ENCODE results near the gene P2RY6.

The P2RY6 gene

GRCh38 chr11:73297231-73297590, 25.1 kb downstream of the P2RY6 start:
- Histone ChIP-seq H3K9ac (no peak overlapping the region), H3K4me3 (ENCODE audit: low read depth, low read length) (no peak overlapping the region), H3K9me3 (ENCODE audit: control insufficient read depth, low read length) (no peaks in the 10 kb centered on the region), H3K4me1 (no peaks in the 10 kb centered on the region), H2AFZ (no peak overlapping the region), H3K27ac (no peak overlapping the region), H3K4me2 (ENCODE audit: low read length) (no peak overlapping the region), H3K79me2 (no peaks in the 10 kb centered on the region), H3K36me3 (ENCODE audit: control insufficient read depth, insufficient read depth, low read length) (no peaks in the 10 kb centered on the region), H3K27me3 (ENCODE audit: control insufficient read depth, insufficient read depth, low read length) (no peaks in the 10 kb centered on the region)
- no peak for TF ChIP-seq CTCF (IDR thresholded peaks at IDR 0.05)

- no peak overlapping the region for H3K27ac ChIP-seq
- no peak for TF ChIP-seq CTCF (IDR thresholded peaks at IDR 0.05)
- no peak overlapping the region for H3K4me3 ChIP-seq (ENCODE audit: low read depth, low read length)
These were observed 25.6 kb downstream of the P2RY6 start for GRCh38 chr11:73297702-73298101.

GRCh38 chr11:73298233-73298632, 26.1 kb downstream of the P2RY6 start:
- H3K4me1 ChIP-seq: no peaks in the 10 kb centered on the region
- no peak overlapping the region for H3K4me2 ChIP-seq (ENCODE audit: low read length)
- no peaks in the 10 kb centered on the region for H3K36me3 ChIP-seq (ENCODE audit: control insufficient read depth, insufficient read depth, low read length)
- H3K9ac ChIP-seq: no peak overlapping the region
- H3K27ac ChIP-seq: no peak overlapping the region
- H3K4me3 ChIP-seq (ENCODE audit: low read depth, low read length): no peak overlapping the region
- H3K27me3 ChIP-seq (ENCODE audit: control insufficient read depth, insufficient read depth, low read length): no peaks in the 10 kb centered on the region
- no peak overlapping the region for H2AFZ ChIP-seq
- no peak for TF ChIP-seq CTCF (IDR thresholded peaks at IDR 0.05)
- no peaks in the 10 kb centered on the region for H3K9me3 ChIP-seq (ENCODE audit: control insufficient read depth, low read length)
- no peaks in the 10 kb centered on the region for H3K79me2 ChIP-seq

More at GRCh38 chr11:73297702-73298101, 25.6 kb downstream of the P2RY6 start:
- Histone ChIP-seq H2AFZ (no peak overlapping the region), H3K9me3 (ENCODE audit: control insufficient read depth, low read length) (no peaks in the 10 kb centered on the region), H3K4me1 (no peaks in the 10 kb centered on the region), H3K27me3 (ENCODE audit: control insufficient read depth, insufficient read depth, low read length) (no peaks in the 10 kb centered on the region), H3K4me2 (ENCODE audit: low read length) (no peak overlapping the region), H3K79me2 (no peaks in the 10 kb centered on the region), H3K9ac (no peak overlapping the region), H3K36me3 (ENCODE audit: control insufficient read depth, insufficient read depth, low read length) (no peaks in the 10 kb centered on the region)

GRCh38 chr11:73299751-73300150, 27.6 kb downstream of the P2RY6 start:
- Histone ChIP-seq H3K4me3 (ENCODE audit: low read depth, low read length) (no peak overlapping the region), H3K27ac (no peak overlapping the region), H3K36me3 (ENCODE audit: control insufficient read depth, insufficient read depth, low read length) (no peaks in the 10 kb centered on the region), H3K4me2 (ENCODE audit: low read length) (no peak overlapping the region), H3K27me3 (ENCODE audit: control insufficient read depth, insufficient read depth, low read length) (no peaks in the 10 kb centered on the region), H3K79me2 (no peaks in the 10 kb centered on the region), H3K9me3 (ENCODE audit: control insufficient read depth, low read length) (no peaks in the 10 kb centered on the region), H2AFZ (no peak overlapping the region), H3K4me1 (no peaks in the 10 kb centered on the region), H3K9ac (no peak overlapping the region)
- no peak for TF ChIP-seq CTCF (IDR thresholded peaks at IDR 0.05)

GRCh38 chr11:73306069-73306841, 34.1 kb downstream of the P2RY6 start:
- TF ChIP-seq CTCF (IDR thresholded peaks at IDR 0.05): no peak
- H3K4me2 ChIP-seq (ENCODE audit: low read length): no peak overlapping the region
- no peaks in the 10 kb centered on the region for H3K36me3 ChIP-seq (ENCODE audit: control insufficient read depth, insufficient read depth, low read length)
- H3K4me3 ChIP-seq (ENCODE audit: low read depth, low read length): no peak overlapping the region
- H3K27me3 ChIP-seq (ENCODE audit: control insufficient read depth, insufficient read depth, low read length): no peaks in the 10 kb centered on the region
- H3K4me1 ChIP-seq: peaks cover 5% of the 10 kb centered on the region
- no peak overlapping the region for H2AFZ ChIP-seq
- no peaks in the 10 kb centered on the region for H3K9me3 ChIP-seq (ENCODE audit: control insufficient read depth, low read length)
- H3K9ac ChIP-seq: no peak overlapping the region
- H3K27ac ChIP-seq: no peak overlapping the region
- H3K79me2 ChIP-seq: peaks cover 6% of the 10 kb centered on the region

Measured in parathyroid adenoma (tissue), 2 donors.